HG03175 (cell line): ENCODE data around the gene MACROH2A1.

ENCODE experiments used
- ATAC-seq: cut with Tn5 transposase; IDR thresholded peaks from one replicate; pipeline ENCODE4 v1.9.1; 2021; ENCODE audit warnings: mild to moderate bottlenecking, moderate library complexity; ENCODE audit not compliant: unreplicated experiment

The MACROH2A1 gene

GRCh38 chr5:135335031-135335828 lies 63.8 kb downstream of the MACROH2A1 start:
- no peak for ATAC-seq

GRCh38 chr5:135333732-135334515 lies 65.1 kb downstream of the MACROH2A1 start:
- no peak for ATAC-seq

- no peak for ATAC-seq
These were observed 66.4 kb downstream of the MACROH2A1 start for GRCh38 chr5:135332519-135333150.

GRCh38 chr5:135331612-135332011 lies 67.4 kb downstream of the MACROH2A1 start:
- ATAC-seq: no peak

GRCh38 chr5:135330798-135331096 lies 68.3 kb downstream of the MACROH2A1 start:
- ATAC-seq: no peak

GRCh38 chr5:135329913-135330797 lies 68.9 kb downstream of the MACROH2A1 start:
- no peak for ATAC-seq

- no peak for ATAC-seq
These were observed 69.7 kb downstream of the MACROH2A1 start for GRCh38 chr5:135329066-135329912.

GRCh38 chr5:135328128-135328687 lies 70.8 kb downstream of the MACROH2A1 start:
- no peak for ATAC-seq

- ATAC-seq: no peak
These were observed 71.5 kb downstream of the MACROH2A1 start for GRCh38 chr5:135327429-135328127.

- no peak for ATAC-seq
These were observed 72.5 kb downstream of the MACROH2A1 start for GRCh38 chr5:135326296-135327254.

- no peak for ATAC-seq
These were observed 74.0 kb downstream of the MACROH2A1 start for GRCh38 chr5:135324897-135325650.

- ATAC-seq: no peak
These were observed 74.9 kb downstream of the MACROH2A1 start for GRCh38 chr5:135324160-135324559.

- no peak for ATAC-seq
These were observed 75.3 kb downstream of the MACROH2A1 start for GRCh38 chr5:135323701-135324132.

- no peak for ATAC-seq
These were observed 75.8 kb downstream of the MACROH2A1 start for GRCh38 chr5:135323227-135323626.

GRCh38 chr5:135322744-135323143 lies 76.3 kb downstream of the MACROH2A1 start:
- ATAC-seq: no peak

- ATAC-seq: no peak
These were observed 76.8 kb downstream of the MACROH2A1 start for GRCh38 chr5:135322271-135322670.
